H9 (cell line): ENCODE data around the gene CAV2. TPM values are rescaled to one million over a fixed set of nuclear protein-coding genes. Genes with fewer than 3 reads are reported as not detected.

ENCODE experiments used
- DNase-seq: peaks from one replicate; pipeline ENCODE4 v3.0.0-alpha.2; 2017
- H2AFZ ChIP-seq: one replicate; pipeline ENCODE4 v1.6.1; 2013; ENCODE audit warnings: mild to moderate bottlenecking, low read length, control low read depth, moderate library complexity
- H2AK5ac ChIP-seq: 2 replicates; pipeline ENCODE4 v1.6.1; 2013; ENCODE audit warnings: low read length, control low read depth, mixed read lengths; ENCODE audit not compliant: insufficient read length
- H2BK120ac ChIP-seq: one replicate; pipeline ENCODE4 v1.6.1; 2013; ENCODE audit warnings: low read depth, mild to moderate bottlenecking, low read length, control low read depth, inconsistent platforms; ENCODE audit not compliant: poor library complexity, severe bottlenecking
- H2BK12ac ChIP-seq: 2 replicates; pipeline ENCODE4 v1.6.1; 2013; ENCODE audit warnings: low read length, control low read depth, mixed read lengths, low read depth; ENCODE audit not compliant: insufficient read length
- H2BK15ac ChIP-seq: 2 replicates; pipeline ENCODE4 v1.6.1; 2013; ENCODE audit warnings: low read depth, low read length, control low read depth
- H2BK20ac ChIP-seq: one replicate; pipeline ENCODE4 v1.6.1; 2013; ENCODE audit warnings: low read depth, mild to moderate bottlenecking, low read length, control low read depth, inconsistent platforms; ENCODE audit not compliant: poor library complexity, severe bottlenecking
- H2BK5ac ChIP-seq: 2 replicates; pipeline ENCODE4 v1.6.1; 2013; ENCODE audit warnings: low read length, control low read depth, mixed read lengths; ENCODE audit not compliant: insufficient read length
- H3K14ac ChIP-seq: 2 replicates; pipeline ENCODE4 v1.6.1; 2013; ENCODE audit warnings: low read length, control low read depth; ENCODE audit not compliant: insufficient read depth
- H3K18ac ChIP-seq: 2 replicates; pipeline ENCODE4 v1.6.1; 2013; ENCODE audit warnings: low read depth, mild to moderate bottlenecking, mixed read lengths, low read length, control low read depth; ENCODE audit not compliant: insufficient read length
- H3K23ac ChIP-seq: 2 replicates; pipeline ENCODE4 v1.6.1; 2013; ENCODE audit warnings: low read length, control low read depth, mixed read lengths, low read depth; ENCODE audit not compliant: insufficient read length
- H3K23me2 ChIP-seq: 2 replicates; pipeline ENCODE4 v1.6.1; 2013; ENCODE audit warnings: low read depth, mild to moderate bottlenecking, mixed read lengths, low read length, control low read depth; ENCODE audit not compliant: insufficient read length, poor library complexity, severe bottlenecking
- H3K27ac ChIP-seq: 2 replicates; pipeline ENCODE4 v1.5.1; 2013; ENCODE audit warnings: low read length, control low read depth, mixed read lengths, low read depth; ENCODE audit not compliant: insufficient read length
- H3K27me3 ChIP-seq: 2 replicates; pipeline ENCODE4 v1.6.1; 2013; ENCODE audit warnings: low read length, control low read depth, inconsistent platforms; ENCODE audit not compliant: insufficient read depth
- H3K4ac ChIP-seq: 2 replicates; pipeline ENCODE4 v1.6.1; 2013; ENCODE audit warnings: low read depth, mild to moderate bottlenecking, control low read depth, inconsistent platforms, low read length, moderate library complexity
- H3K4me1 ChIP-seq: 2 replicates; pipeline ENCODE4 v1.6.1; 2013; ENCODE audit warnings: low read length, control low read depth, inconsistent platforms; ENCODE audit not compliant: insufficient read depth
- H3K4me2 ChIP-seq: 2 replicates; pipeline ENCODE4 v1.6.1; 2013; ENCODE audit warnings: low read length, control low read depth, mixed read lengths; ENCODE audit not compliant: insufficient read length, insufficient read depth
- H3K56ac ChIP-seq: 2 replicates; pipeline ENCODE4 v1.6.1; 2013; ENCODE audit warnings: low read depth, mild to moderate bottlenecking, mixed read lengths, low read length, control low read depth; ENCODE audit not compliant: insufficient read length
- H3K79me1 ChIP-seq: 2 replicates; pipeline ENCODE4 v1.6.1; 2013; ENCODE audit warnings: low read depth, mild to moderate bottlenecking, moderate library complexity, low read length, control low read depth, inconsistent platforms; ENCODE audit not compliant: insufficient read depth, poor library complexity, severe bottlenecking
- H3K79me2 ChIP-seq: 2 replicates; pipeline ENCODE4 v1.6.1; 2013; ENCODE audit warnings: low read length, control low read depth, inconsistent platforms; ENCODE audit not compliant: insufficient read depth
- H3K9ac ChIP-seq: 2 replicates; pipeline ENCODE4 v1.6.1; 2013; ENCODE audit warnings: low read length, control low read depth, mixed read lengths; ENCODE audit not compliant: insufficient read length; ENCODE audit errors: extremely low read depth
- H3K9me3 ChIP-seq: one replicate; pipeline ENCODE4 v1.6.1; 2013; ENCODE audit warnings: low read depth, low read length, inconsistent platforms; ENCODE audit not compliant: control insufficient read depth
- H3T11ph ChIP-seq: one replicate; pipeline ENCODE4 v1.6.1; 2013; ENCODE audit warnings: mild to moderate bottlenecking, low read length, control low read depth, inconsistent platforms
- H4K20me1 ChIP-seq: one replicate; pipeline ENCODE4 v1.6.1; 2013; ENCODE audit not compliant: control insufficient read depth, insufficient read length, insufficient read depth
- H4K5ac ChIP-seq: 2 replicates; pipeline ENCODE4 v1.6.1; 2013; ENCODE audit warnings: low read depth, mild to moderate bottlenecking, mixed read lengths, low read length, control low read depth; ENCODE audit not compliant: insufficient read length
- H4K8ac ChIP-seq: replicated peaks from 2 replicates; pipeline ENCODE4 v1.6.1; 2013; ENCODE audit warnings: low read length, control low read depth, mixed read lengths, low read depth; ENCODE audit not compliant: insufficient read length
- H4K91ac ChIP-seq: 2 replicates; pipeline ENCODE4 v1.6.1; 2013; ENCODE audit warnings: low read depth, mild to moderate bottlenecking, moderate library complexity, mixed read lengths, low read length, control low read depth; ENCODE audit not compliant: insufficient read length
- H3K27ac Mint-ChIP-seq, 3 experiments: 2 replicates in 2 of 3; 3 replicates in 1 of 3; pipeline ENCODE4 v1.8.0; 2020 to 2021; ENCODE audit warnings: mixed read lengths in 3 of 3, mild to moderate bottlenecking in 1 of 3, moderate library complexity in 1 of 3
- H3K27me3 Mint-ChIP-seq: 2 replicates; pipeline ENCODE4 v1.8.0; 2021; ENCODE audit warnings: low read depth, mild to moderate bottlenecking, moderate library complexity, mixed read lengths
- H3K36me3 Mint-ChIP-seq, 3 experiments: 2 replicates in 2 of 3; 3 replicates in 1 of 3; pipeline ENCODE4 v1.8.0; 2020 to 2021; ENCODE audit warnings: low read depth in 3 of 3, mixed read lengths in 3 of 3; ENCODE audit not compliant: insufficient read depth in 1 of 3
- H3K4me1 Mint-ChIP-seq, 2 experiments: 2 replicates each; pipeline ENCODE4 v1.8.0; 2020; ENCODE audit warnings: mixed read lengths in 2 of 2
- H3K4me3 Mint-ChIP-seq, 2 experiments: 2 replicates in 1 of 2; 3 replicates in 1 of 2; pipeline ENCODE4 v1.8.0; 2020 to 2021; ENCODE audit warnings: mild to moderate bottlenecking in 2 of 2, mixed read lengths in 2 of 2, moderate library complexity in 1 of 2
- H3K9me3 Mint-ChIP-seq, 2 experiments: 2 replicates in 1 of 2; 3 replicates in 1 of 2; pipeline ENCODE4 v1.8.0; 2020; ENCODE audit warnings: mild to moderate bottlenecking in 2 of 2, mixed read lengths in 2 of 2, moderate library complexity in 1 of 2
- CTCF ChIP-seq: fragments of 200-600 bp; sonication (generic); conservative IDR thresholded peaks from 3 replicates; pipeline ENCODE4 v1.8.0; 2021; ENCODE audit warnings: antibody characterized with exemption, mild to moderate bottlenecking
- WGBS: extraction: QIAGEN DNeasy Blood & Tissue Kit; methylation state at CpG from one replicate; pipeline ENCODE4 v1.1.7; 2013; ENCODE audit warnings: missing lambda C conversion rate, low lambda C conversion rate, mixed read lengths; ENCODE audit not compliant: insufficient read length; ENCODE audit errors: extremely low coverage; 5-methylcytosine and 5-hydroxymethylcytosine counted together
- total RNA-seq: library from RNA; stranded (reverse); gene quantifications from 2 replicates; pipeline ENCODE4 v1.2.1, GENCODE V29; 2021

CAV2 gene
- total RNA-seq, 1 experiment from 2014 or later, result 3.7 TPM

DNA sequence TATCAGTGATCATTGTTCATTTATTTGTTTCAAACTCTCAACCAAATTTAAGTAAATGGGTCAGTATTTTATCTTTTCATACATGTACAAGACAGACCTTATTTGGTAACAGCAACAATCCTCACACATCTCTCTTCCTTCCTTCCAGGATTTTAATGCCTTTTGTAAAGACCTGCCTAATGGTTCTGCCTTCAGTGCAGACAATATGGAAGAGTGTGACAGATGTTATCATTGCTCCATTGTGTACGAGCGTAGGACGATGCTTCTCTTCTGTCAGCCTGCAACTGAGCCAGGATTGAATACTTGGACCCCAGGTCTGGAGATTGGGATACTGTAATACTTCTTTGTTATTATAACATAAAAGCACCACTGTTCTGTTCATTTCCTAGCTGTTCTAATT lies 6.3 kb downstream of the CAV2 start:
- Histone ChIP-seq H4K91ac (no peak overlapping the region), H4K8ac (no peak overlapping the region), H3K27ac (no peak overlapping the region), H4K5ac (no peak overlapping the region), H2BK20ac (no peak overlapping the region), H2BK12ac (no peak overlapping the region), H3T11ph (no peak overlapping the region), H3K4me1 (no peaks in the 10 kb centered on the region), H3K23ac (no peak overlapping the region), H2BK15ac (no peak overlapping the region), H3K9ac (no peak overlapping the region), H3K18ac (no peak overlapping the region), H3K14ac (no peak overlapping the region), H3K23me2 (no peaks in the 10 kb centered on the region), H2AK5ac (no peak overlapping the region), H2BK120ac (no peak overlapping the region), H3K4ac (no peak overlapping the region), H2AFZ (no peak overlapping the region), H3K79me2 (no peaks in the 10 kb centered on the region), H3K56ac (no peak overlapping the region), H3K4me2 (no peak overlapping the region), H4K20me1 (no peaks in the 10 kb centered on the region), H3K9me3 (no peaks in the 10 kb centered on the region), H3K79me1 (no peaks in the 10 kb centered on the region), H3K27me3 (no peaks in the 10 kb centered on the region), H2BK5ac (no peak overlapping the region)
- DNase-seq, result no peak
- no CpG with 5 or more reads among the region's 3 CpGs for whole genome bisulfite sequencing
- no peak for TF ChIP-seq CTCF
- H3K27ac Mint-ChIP-seq, result no peak overlapping the region
- no peaks in the 10 kb centered on the region for H3K36me3 Mint-ChIP-seq
- H3K4me1 Mint-ChIP-seq, result peaks cover 1 to 7% of the 10 kb centered on the region in 2 experiments
- no peak overlapping the region for H3K4me3 Mint-ChIP-seq
- no peaks in the 10 kb centered on the region for H3K9me3 Mint-ChIP-seq
- H3K27me3 Mint-ChIP-seq, result peaks cover 8% of the 10 kb centered on the region
